GM23248 (cell line): ENCODE data around the gene TNFRSF11A.

Experiments
- EZH2 ChIP-seq: fragments of 200-600 bp; sonication (generic); IDR thresholded peaks from 2 replicates; pipeline ENCODE4 v1.6.1; 2018; ENCODE audit warnings: antibody characterized with exemption, mild to moderate bottlenecking; ENCODE audit not compliant: insufficient read depth, poor library complexity, severe bottlenecking
- EZH2phosphoT487 ChIP-seq: fragments of 200-600 bp; sonication (generic); IDR thresholded peaks from 2 replicates; pipeline ENCODE4 v1.6.1; 2018; ENCODE audit warnings: antibody characterized with exemption, moderate library complexity, mild to moderate bottlenecking, low read depth; ENCODE audit not compliant: insufficient read depth

DNA sequence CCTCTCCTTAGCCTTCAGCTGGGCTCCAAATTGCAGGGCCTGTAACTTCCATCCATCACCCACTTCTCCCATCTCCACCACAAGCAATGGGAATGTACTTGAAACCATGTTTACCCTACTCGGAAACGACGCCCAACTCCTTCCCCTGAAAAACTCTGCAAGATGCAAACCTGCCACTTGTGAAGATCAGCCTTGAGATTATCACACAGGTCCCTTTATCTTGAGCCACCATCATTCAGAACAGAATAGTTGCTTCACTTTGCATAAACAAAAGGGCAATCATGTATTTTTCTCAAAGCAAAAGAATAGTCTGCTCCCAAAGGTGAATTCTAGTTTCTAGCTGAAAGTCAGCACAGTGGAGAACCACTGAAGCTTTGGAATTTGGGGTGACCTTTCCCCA is 75.8 kb downstream of the TNFRSF11A start:
- no peak for TF ChIP-seq EZH2phosphoT487
- TF ChIP-seq EZH2, result no peak
